ENCODE results near the gene RPS19BP1.

Gene RPS19BP1

GRCh38 chr22:39569066-39569465, 36.5 kb upstream of the RPS19BP1 start:
- TF ChIP-seq, protein P1, sequence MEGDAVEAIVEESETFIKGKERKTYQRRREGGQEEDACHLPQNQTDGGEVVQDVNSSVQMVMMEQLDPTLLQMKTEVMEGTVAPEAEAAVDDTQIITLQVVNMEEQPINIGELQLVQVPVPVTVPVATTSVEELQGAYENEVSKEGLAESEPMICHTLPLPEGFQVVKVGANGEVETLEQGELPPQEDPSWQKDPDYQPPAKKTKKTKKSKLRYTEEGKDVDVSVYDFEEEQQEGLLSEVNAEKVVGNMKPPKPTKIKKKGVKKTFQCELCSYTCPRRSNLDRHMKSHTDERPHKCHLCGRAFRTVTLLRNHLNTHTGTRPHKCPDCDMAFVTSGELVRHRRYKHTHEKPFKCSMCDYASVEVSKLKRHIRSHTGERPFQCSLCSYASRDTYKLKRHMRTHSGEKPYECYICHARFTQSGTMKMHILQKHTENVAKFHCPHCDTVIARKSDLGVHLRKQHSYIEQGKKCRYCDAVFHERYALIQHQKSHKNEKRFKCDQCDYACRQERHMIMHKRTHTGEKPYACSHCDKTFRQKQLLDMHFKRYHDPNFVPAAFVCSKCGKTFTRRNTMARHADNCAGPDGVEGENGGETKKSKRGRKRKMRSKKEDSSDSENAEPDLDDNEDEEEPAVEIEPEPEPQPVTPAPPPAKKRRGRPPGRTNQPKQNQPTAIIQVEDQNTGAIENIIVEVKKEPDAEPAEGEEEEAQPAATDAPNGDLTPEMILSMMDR (IDR thresholded peaks at IDR 0.05; ENCODE audit: low read depth, low read length): no peak
- no peak for DNase-seq (ENCODE audit: low read depth, low spot score)
- no peak overlapping the region for H3K4me3 ChIP-seq (ENCODE audit: low read depth, low read length)
- in situ Hi-C loops (cut with HindIII; ENCODE audit: low sequenced_read_pairs): no loop called here

GRCh38 chr22:39568278-39568981, 35.9 kb upstream of the RPS19BP1 start:
- H3K4me3 ChIP-seq (ENCODE audit: low read depth, low read length): no peak overlapping the region
- in situ Hi-C loops (cut with HindIII; ENCODE audit: low sequenced_read_pairs): no loop called here
- no peak for DNase-seq (ENCODE audit: low read depth, low spot score)
- TF ChIP-seq, protein P1 (IDR thresholded peaks at IDR 0.05; ENCODE audit: low read depth, low read length): no peak

DNA sequence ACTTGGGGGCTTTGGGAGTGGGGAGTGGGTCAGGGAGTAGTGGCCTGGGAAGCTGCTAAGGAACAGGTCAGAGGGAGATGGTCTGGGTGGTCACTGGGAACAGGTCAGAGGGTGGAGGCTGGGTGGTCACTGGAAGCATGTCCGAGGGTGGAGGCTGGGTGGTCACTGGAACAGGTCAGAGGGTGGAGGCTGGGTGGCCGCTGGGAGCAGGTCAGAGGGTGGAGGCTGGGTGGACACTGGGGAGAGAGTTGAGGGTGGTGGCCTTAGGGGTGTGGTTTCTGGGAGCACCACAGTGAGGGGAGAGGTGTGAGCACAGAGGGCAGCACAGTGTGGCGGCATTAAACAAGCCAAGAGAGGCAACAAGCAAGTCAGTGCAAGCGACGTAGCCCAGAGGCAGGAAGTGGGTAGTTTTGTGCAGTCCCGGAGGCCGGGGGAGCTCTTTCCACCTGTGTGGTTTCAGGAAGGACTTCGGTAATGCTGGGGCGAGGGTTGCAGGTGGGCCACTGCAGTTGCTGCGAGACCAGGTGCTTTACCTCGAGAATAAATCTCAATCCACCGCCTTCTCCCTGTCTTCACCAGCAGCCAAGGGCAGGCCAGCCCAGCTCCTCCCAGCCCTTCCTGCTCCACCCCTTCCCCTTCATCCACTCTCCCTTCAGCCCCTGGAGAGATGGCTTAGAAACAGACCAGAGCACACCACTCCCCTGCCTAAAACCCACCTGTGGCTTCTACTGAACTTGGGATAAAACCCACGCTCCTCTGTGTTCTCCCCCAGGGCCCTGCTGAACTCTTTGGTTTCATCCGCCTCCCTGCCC, 34.8 kb upstream of the RPS19BP1 start:
- no peak overlapping the region for H3K4me3 ChIP-seq (ENCODE audit: low read depth, low read length)
- DNase-seq (ENCODE audit: low read depth, low spot score): no peak
- TF ChIP-seq, protein P1 (IDR thresholded peaks at IDR 0.05; ENCODE audit: low read depth, low read length): no peak
- in situ Hi-C loops (cut with HindIII; ENCODE audit: low sequenced_read_pairs): no loop called here

DNA sequence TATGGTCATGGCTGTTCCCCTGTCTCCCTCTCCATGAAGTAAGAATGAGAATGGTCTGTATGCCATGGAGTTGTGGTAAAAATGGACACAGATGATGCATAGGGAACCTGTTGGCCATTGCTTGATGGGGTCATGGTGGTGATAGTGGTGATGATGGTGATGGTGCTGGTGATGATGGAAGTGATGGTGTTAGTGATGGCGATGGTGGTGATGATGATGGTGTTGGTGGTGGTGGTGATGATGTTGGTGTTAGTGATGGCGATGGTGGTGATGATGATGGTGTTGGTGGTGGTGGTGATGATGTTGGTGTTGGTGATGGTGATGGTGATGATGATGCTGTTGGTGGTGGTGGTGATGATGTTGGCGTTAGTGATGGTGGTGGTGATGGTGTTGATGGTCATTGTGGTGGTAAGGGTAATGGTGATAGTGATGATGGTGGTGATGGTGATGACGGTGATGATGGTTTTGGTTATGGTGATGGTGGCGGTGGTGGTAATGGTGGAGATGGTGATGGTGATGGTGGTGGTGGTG, 32.9 kb upstream of the RPS19BP1 start:
- in situ Hi-C loops (cut with HindIII; ENCODE audit: low sequenced_read_pairs): no loop called here
- no peak for DNase-seq (ENCODE audit: low read depth, low spot score)
- H3K4me3 ChIP-seq (ENCODE audit: low read depth, low read length): no peak overlapping the region
- TF ChIP-seq, protein P1 (IDR thresholded peaks at IDR 0.05; ENCODE audit: low read depth, low read length): no peak

- DNase-seq (ENCODE audit: low read depth, low spot score): no peak
- in situ Hi-C loops (cut with HindIII; ENCODE audit: low sequenced_read_pairs): no loop called here
- H3K4me3 ChIP-seq (ENCODE audit: low read depth, low read length): no peak overlapping the region
- TF ChIP-seq, protein P1 (IDR thresholded peaks at IDR 0.05; ENCODE audit: low read depth, low read length): no peak
These were observed 31.3 kb upstream of the RPS19BP1 start for GRCh38 chr22:39563571-39564428.

Data from astrocyte of the spinal cord (primary cell).